ENCODE measurements around the gene ARHGAP35. TPM values are rescaled to one million over a fixed set of nuclear protein-coding genes. Genes with fewer than 3 reads are reported as not detected.

The ARHGAP35 gene
- total RNA-seq, 6 experiments from 2014 or later, result 33.5 to 54.4 (median 47.8) TPM

DNA sequence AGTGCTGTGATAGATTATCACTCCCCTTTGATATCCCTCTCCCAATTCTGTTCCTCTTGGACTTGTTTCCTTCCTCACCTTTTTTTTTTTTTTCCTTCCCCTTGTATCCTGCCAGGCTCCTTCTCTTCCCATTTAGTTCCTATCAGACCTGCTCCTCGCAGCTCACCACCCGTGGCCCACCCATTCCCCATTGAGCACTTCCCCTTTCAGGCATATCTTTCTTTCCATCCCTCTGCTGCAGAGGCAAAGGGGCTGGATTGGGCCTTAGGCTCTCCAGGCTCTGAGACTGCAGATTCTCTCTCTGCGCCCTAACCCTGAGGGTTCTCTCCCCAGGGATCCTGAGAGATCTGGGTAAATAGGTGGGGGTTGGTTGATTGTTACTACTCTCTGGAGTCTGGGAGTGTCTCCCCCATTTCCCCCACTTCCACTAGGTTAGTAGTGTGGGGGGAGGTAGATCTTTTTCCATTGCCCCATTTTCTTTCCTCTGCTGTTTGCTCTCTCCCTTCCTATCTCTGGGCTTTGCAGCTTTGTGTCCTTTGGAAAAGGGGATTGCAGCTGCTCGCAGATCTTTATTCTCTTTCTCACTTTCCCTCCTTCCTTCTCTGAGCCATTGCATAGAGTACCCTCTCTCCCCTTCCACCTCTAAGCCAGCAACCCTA is 2.3 kb downstream of the ARHGAP35 start:
- ATAC-seq, result no peak
- no peaks in the 10 kb centered on the region for H3K27me3 ChIP-seq
- intact Hi-C loops (cut with DNase I), result loop anchor here in 1 of 2 donors (5.0 kb wide), 1 partner anchor 129 kb away; no protein-coding TSS in a partner anchor
- peaks cover 0 to 55% (median 22%) of the 10 kb centered on the region in 4 donors for H3K4me1 ChIP-seq
- no peaks in the 10 kb centered on the region for H3K36me3 ChIP-seq
- TF ChIP-seq, protein P1, sequence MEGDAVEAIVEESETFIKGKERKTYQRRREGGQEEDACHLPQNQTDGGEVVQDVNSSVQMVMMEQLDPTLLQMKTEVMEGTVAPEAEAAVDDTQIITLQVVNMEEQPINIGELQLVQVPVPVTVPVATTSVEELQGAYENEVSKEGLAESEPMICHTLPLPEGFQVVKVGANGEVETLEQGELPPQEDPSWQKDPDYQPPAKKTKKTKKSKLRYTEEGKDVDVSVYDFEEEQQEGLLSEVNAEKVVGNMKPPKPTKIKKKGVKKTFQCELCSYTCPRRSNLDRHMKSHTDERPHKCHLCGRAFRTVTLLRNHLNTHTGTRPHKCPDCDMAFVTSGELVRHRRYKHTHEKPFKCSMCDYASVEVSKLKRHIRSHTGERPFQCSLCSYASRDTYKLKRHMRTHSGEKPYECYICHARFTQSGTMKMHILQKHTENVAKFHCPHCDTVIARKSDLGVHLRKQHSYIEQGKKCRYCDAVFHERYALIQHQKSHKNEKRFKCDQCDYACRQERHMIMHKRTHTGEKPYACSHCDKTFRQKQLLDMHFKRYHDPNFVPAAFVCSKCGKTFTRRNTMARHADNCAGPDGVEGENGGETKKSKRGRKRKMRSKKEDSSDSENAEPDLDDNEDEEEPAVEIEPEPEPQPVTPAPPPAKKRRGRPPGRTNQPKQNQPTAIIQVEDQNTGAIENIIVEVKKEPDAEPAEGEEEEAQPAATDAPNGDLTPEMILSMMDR (IDR thresholded peaks at IDR 0.05), result no peak
- TF ChIP-seq POLR2A (IDR thresholded peaks at IDR 0.05), result no peak
- 19% methylated on average over 4 of the region's 4 CpGs for WGBS (ENCODE audit: insufficient coverage, low coverage, low lambda C conversion rate, missing lambda C conversion rate)
- DNase-seq, result peak in 1 of 3 donors; percentile 42
- H3K27ac ChIP-seq, result peak overlapping the region; percentile 95 to 99 (median 98)
- peak overlapping the region; percentile 69 to 95 (median 85) for H3K4me3 ChIP-seq
- no peaks in the 10 kb centered on the region for H3K9me3 ChIP-seq

DNA sequence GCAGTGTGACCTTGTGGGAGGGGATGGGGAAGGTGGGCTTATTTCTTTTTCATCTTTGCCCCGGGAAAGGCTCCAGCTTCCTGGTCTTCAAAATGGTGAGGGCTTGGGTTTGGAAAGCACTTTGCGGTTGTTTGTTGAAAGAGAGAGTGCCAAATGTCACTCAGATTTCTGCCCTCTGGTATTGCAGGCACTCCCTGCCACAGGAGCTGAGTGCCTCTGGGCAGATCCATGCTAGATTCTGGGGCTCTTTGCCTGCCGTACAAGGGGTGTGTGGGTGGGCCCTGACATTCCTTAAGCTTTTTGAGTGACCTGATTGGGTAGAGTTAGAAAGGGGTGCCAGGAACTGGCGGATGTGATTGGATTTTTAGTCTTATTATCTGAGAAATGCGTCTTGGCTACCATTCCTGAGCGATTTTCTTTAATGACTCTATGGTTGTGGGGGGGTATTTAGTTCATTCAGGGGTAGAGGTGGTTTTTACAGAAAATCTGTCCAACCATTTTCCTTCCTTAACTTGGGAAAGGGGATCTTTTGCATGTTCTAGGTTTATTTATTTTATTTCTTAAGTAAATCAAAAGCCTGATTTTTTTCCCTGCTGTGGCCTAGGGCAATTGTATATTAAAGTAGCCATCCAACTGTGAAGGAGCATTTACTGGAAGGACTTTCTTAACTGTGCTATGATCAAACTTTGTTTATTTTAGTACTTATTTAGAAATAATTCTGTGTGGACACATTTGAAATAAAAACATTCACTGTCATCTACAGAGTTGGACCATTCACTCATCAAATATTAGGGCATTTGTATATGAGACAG is 3.2 kb downstream of the ARHGAP35 start:
- H3K4me3 ChIP-seq, result peak overlapping the region; percentile 2 to 85 (median 69)
- H3K36me3 ChIP-seq, result no peaks in the 10 kb centered on the region
- intact Hi-C loops (cut with DNase I), result loop anchor here in 1 of 2 donors (5.0 kb wide), 1 partner anchor 128 kb away; no protein-coding TSS in a partner anchor
- WGBS (ENCODE audit: insufficient coverage, low coverage, low lambda C conversion rate, missing lambda C conversion rate), result 2% methylated on average over 6 of the region's 6 CpGs
- DNase-seq (peak in 1 of 3 donors; percentile 69), ATAC-seq (peak; percentile 28 to 37 (median 30))
- H3K27me3 ChIP-seq, result no peaks in the 10 kb centered on the region
- peak overlapping the region; percentile 95 to 99 (median 98) for H3K27ac ChIP-seq
- H3K9me3 ChIP-seq, result no peaks in the 10 kb centered on the region
- TF ChIP-seq, protein P1 (IDR thresholded peaks at IDR 0.05), result no peak
- TF ChIP-seq POLR2A (IDR thresholded peaks at IDR 0.05), result peak; percentile 44
- peaks cover 0 to 63% (median 21%) of the 10 kb centered on the region in 4 donors for H3K4me1 ChIP-seq

DNA sequence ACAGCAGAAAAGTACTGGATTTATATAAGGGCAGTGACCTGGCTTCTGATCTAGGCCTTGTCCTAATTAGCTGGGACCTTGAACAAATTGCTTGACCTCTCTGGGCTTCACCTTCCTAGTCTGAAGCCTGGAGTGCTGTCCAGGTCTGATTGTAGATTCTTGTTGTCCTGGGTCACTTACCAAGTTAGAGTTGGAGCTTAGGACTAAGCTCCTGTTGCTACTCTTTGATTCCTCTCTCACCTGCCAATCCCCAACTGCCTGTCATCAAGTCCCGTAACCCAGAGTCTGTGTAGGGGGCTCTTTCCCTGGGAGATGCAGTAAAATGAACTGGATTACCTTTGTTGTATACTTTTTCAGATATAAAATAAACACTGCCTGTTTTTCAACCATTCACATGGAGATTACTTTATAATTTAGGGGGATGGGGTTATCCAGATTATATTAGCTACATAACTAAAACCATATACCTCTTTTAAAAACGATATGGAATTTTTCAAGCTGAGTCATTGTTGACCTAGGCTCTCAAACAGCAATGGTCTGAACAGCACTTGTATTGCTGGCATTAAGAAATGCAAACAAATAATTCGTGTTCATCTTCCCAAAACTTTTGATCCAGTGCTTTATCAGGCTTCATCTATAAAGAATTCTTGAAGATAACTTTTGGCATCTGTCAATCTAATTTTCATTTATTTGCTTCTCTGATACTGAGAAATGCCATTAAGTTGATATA is 5.8 kb downstream of the ARHGAP35 start:
- H3K4me1 ChIP-seq, result peaks cover 0 to 71% (median 19%) of the 10 kb centered on the region in 4 donors
- TF ChIP-seq POLR2A (IDR thresholded peaks at IDR 0.05), result no peak
- TF ChIP-seq, protein P1 (IDR thresholded peaks at IDR 0.05), result no peak

DNA sequence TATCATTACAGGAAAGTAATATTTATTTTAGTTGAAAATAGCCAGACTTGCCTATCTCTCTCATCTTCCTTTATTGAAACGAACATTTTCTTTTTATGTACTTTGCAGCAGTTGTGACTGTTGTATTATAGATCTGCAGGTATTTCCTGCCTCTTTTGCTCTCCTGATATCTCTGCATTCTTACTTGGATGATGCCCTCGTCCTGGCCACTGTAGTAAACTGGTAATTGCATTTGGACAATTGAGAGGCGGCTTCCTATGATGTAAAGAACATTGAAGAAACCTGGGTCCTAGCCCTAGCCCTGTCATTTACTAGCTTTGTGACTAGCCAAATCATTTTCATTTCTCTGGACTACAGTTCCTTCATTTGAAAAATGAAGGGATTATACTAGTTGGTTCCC is 6.4 kb downstream of the ARHGAP35 start:
- intact Hi-C loops (cut with DNase I), result no loop called here
- ATAC-seq, result no peak
- Histone ChIP-seq H3K36me3 (no peaks in the 10 kb centered on the region), H3K4me1 (peaks cover 0 to 77% (median 19%) of the 10 kb centered on the region in 4 donors), H3K27ac (peak overlapping the region in 2 of 3 donors; percentile 32 to 99), H3K9me3 (no peaks in the 10 kb centered on the region), H3K4me3 (no peak overlapping the region), H3K27me3 (no peaks in the 10 kb centered on the region)
- no peak for DNase-seq
- WGBS (ENCODE audit: insufficient coverage, low coverage, low lambda C conversion rate, missing lambda C conversion rate), result 36% methylated on average over 3 of the region's 3 CpGs
- TF ChIP-seq POLR2A (IDR thresholded peaks at IDR 0.05), result no peak
- TF ChIP-seq, protein P1 (IDR thresholded peaks at IDR 0.05), result no peak

More for the DNA sequence above, 5.8 kb downstream of the ARHGAP35 start:
- Histone ChIP-seq H3K9me3 (no peaks in the 10 kb centered on the region), H3K4me3 (no peak overlapping the region), H3K36me3 (no peaks in the 10 kb centered on the region), H3K27ac (peak overlapping the region in 2 of 3 donors; percentile 61 to 99), H3K27me3 (no peaks in the 10 kb centered on the region)
- peak in 3 of 4 donors; percentile 5 to 29 (median 15) for ATAC-seq
- DNase-seq, result peak in 1 of 3 donors; percentile 29
- intact Hi-C loops (cut with DNase I), result no loop called here
- WGBS (ENCODE audit: insufficient coverage, low coverage, low lambda C conversion rate, missing lambda C conversion rate), result 15% methylated on average over 3 of the region's 3 CpGs

Data from right lobe of liver (tissue), 6 donors.